Esophagus muscularis mucosa (tissue), 4 donors: ENCODE results near the gene DNAH6. TPM values are rescaled to one million over a fixed set of nuclear protein-coding genes. Genes with fewer than 3 reads are reported as not detected.

Experiments used
- DNase-seq: peaks from one replicate; pipeline ENCODE4 v3.0.0-alpha.2; 2017; ENCODE audit errors: extremely low spot score
- H3K27ac ChIP-seq, 4 donors: fragments of 200-600 bp; sonication (generic); replicated peaks in 1 of 4; 1 replicate in 3 of 4; 2 replicates in 1 of 4; pipeline ENCODE4 v1.5.1; 2016 to 2019; ENCODE audit warnings: mild to moderate bottlenecking in 1 of 4
- H3K27me3 ChIP-seq, 4 donors: fragments of 200-600 bp; sonication (generic); one replicate each; pipeline versions ENCODE4 v1.5.1 to v1.6.0; 2016 to 2019
- H3K36me3 ChIP-seq, 4 donors: fragments of 200-600 bp; sonication (generic); one replicate each; pipeline ENCODE4 v1.5.1; 2016 to 2019
- H3K4me1 ChIP-seq, 4 donors: fragments of 200-600 bp; sonication (generic); one replicate each; pipeline ENCODE4 v1.5.1; 2016 to 2019
- H3K4me3 ChIP-seq, 4 donors: fragments of 200-600 bp; sonication (generic); 1 replicate in 2 of 4; 2 replicates in 2 of 4; pipeline ENCODE4 v1.5.1; 2016 to 2019; ENCODE audit warnings: mild to moderate bottlenecking in 4 of 4, moderate library complexity in 1 of 4
- H3K9me3 ChIP-seq, 4 donors: fragments of 200-600 bp; sonication (generic); 1 replicate in 3 of 4; 2 replicates in 1 of 4; pipeline ENCODE4 v1.5.1; 2016 to 2019
- EP300 ChIP-seq: sonication (generic); formaldehyde crosslinking; IDR thresholded peaks from one replicate; pipeline ENCODE4 v1.6.1; 2017; ENCODE audit warnings: antibody characterized with exemption
- POLR2A ChIP-seq: fragments of 450-650 bp; IDR thresholded peaks from one replicate; pipeline ENCODE4 v1.6.1; 2017; ENCODE audit warnings: antibody characterized with exemption, moderate library complexity, mild to moderate bottlenecking, low read depth
- POLR2AphosphoS5 ChIP-seq, 2 donors: sonication (generic); formaldehyde crosslinking; IDR thresholded peaks; one replicate each; pipeline ENCODE4 v1.6.1; 2017; ENCODE audit warnings: antibody characterized with exemption in 2 of 2
- WGBS: methylation state at CpG from one replicate; pipeline ENCODE4 v1.1.5; 2018; 5-methylcytosine and 5-hydroxymethylcytosine counted together
- intact Hi-C: fragments of 100-400 bp; cut with DNase I; formaldehyde crosslinking; loops from one replicate; pipeline ENCODE4 v1.15.1; 2023
- total RNA-seq, 4 donors: library from RNA; depleted of rRNA; stranded (reverse); fragments of >200 nt; gene quantifications; one replicate each; pipeline versions ENCODE4 v1.1.0 to v1.2.1, GENCODE V29; 2016
- TF ChIP-seq, protein P1 (sequence below), 3 experiments: fragments of 200-600 bp in 2 of 3; fragments of 450-650 bp in 1 of 3; sonication (generic) in 2 of 3; IDR thresholded peaks; one replicate each; pipeline ENCODE4 v1.5.1; 2017 to 2019; ENCODE audit warnings: antibody characterized with exemption in 3 of 3, mild to moderate bottlenecking in 2 of 3, moderate library complexity in 1 of 3

DNAH6 gene
- total RNA-seq, 4 donors from 2014 or later: 0.11 to 0.42 (median 0.23) TPM

DNA sequence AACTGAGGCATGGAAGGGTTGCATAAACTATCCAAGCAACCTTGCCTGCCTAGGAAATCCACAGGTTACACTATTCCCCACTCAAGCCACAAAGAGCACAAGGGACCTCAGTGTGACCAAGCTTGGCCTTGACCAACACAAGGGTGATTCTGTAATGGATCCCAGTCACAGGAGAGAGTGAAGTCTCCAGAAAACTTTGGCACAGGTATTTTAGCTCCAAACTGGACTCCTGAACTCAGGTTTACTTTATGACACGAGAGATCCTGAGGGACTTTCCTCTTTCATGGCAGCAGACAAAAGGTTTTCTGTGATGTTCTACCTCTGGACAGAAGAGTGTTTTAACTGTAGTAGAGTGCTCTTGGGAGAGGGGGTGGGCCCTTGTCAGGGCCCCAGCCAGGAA is 195.4 kb downstream of the DNAH6 start:
- intact Hi-C loops: no loop called here
- Histone ChIP-seq H3K27me3 (no peaks in the 10 kb centered on the region), H3K27ac (no peak overlapping the region), H3K36me3 (no peaks in the 10 kb centered on the region), H3K4me1 (no peaks in the 10 kb centered on the region), H3K4me3 (no peak overlapping the region), H3K9me3 (no peaks in the 10 kb centered on the region)
- DNase-seq: peak; percentile 50
- WGBS: 77% methylated on average over 1 of the region's 1 CpG
- TF ChIP-seq POLR2A (no peak), EP300 (no peak), POLR2AphosphoS5 (IDR thresholded peaks at IDR 0.05) (no peak)
- TF ChIP-seq, protein P1, sequence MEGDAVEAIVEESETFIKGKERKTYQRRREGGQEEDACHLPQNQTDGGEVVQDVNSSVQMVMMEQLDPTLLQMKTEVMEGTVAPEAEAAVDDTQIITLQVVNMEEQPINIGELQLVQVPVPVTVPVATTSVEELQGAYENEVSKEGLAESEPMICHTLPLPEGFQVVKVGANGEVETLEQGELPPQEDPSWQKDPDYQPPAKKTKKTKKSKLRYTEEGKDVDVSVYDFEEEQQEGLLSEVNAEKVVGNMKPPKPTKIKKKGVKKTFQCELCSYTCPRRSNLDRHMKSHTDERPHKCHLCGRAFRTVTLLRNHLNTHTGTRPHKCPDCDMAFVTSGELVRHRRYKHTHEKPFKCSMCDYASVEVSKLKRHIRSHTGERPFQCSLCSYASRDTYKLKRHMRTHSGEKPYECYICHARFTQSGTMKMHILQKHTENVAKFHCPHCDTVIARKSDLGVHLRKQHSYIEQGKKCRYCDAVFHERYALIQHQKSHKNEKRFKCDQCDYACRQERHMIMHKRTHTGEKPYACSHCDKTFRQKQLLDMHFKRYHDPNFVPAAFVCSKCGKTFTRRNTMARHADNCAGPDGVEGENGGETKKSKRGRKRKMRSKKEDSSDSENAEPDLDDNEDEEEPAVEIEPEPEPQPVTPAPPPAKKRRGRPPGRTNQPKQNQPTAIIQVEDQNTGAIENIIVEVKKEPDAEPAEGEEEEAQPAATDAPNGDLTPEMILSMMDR (IDR thresholded peaks at IDR 0.05): no peak

DNA sequence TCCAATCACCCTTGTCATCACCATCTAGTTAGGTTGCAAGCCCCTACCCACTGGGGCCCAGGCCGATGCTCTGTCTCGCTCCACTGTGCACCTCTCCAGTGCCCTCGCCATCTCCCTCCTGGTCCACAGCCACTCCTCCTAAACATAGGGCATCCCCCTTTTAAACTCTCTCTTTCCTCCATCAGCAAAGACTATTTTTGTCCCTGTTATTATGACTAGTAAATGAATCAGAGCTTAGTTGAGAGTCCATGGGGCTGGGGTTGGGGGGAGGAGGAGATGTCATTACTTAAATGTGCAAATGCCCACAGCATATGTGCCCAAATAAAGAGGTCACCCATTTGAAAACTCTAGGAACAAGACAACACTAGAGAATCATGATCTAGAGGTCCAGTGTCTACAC is 197.1 kb downstream of the DNAH6 start:
- TF ChIP-seq POLR2A: no peak
- TF ChIP-seq, protein P1 (IDR thresholded peaks at IDR 0.05): no peak
- TF ChIP-seq POLR2AphosphoS5 (IDR thresholded peaks at IDR 0.05): no peak
- TF ChIP-seq EP300: no peak
- Histone ChIP-seq H3K36me3 (no peaks in the 10 kb centered on the region), H3K4me3 (no peak overlapping the region), H3K27ac (no peak overlapping the region), H3K9me3 (no peaks in the 10 kb centered on the region), H3K27me3 (no peaks in the 10 kb centered on the region), H3K4me1 (no peaks in the 10 kb centered on the region)
- DNase-seq: peak; percentile 81
- WGBS: 90% methylated on average over 3 of the region's 3 CpGs
- intact Hi-C loops: no loop called here

DNA sequence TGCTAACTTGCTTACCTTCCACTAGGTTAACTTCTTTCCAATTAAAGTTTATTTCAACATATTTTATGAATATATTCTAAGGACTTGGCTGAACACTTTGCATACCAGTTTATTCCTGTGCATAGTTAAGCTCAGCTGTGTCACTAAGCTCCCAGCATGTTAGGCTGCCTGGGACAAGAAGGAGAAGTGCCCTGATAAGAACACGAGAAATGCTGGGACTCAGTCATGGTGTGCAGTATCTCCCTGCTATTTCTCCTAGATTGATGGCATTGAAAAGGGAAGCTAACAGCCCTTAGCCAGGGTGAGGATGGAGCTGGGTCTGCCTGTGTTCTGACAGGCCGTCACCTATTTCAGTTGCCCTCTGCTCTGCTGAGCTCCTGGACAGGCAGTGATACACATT is 200.3 kb downstream of the DNAH6 start:
- Histone ChIP-seq H3K27ac (no peak overlapping the region), H3K4me1 (no peaks in the 10 kb centered on the region), H3K36me3 (no peaks in the 10 kb centered on the region), H3K4me3 (no peak overlapping the region), H3K27me3 (no peaks in the 10 kb centered on the region), H3K9me3 (no peaks in the 10 kb centered on the region)
- 55% methylated on average over 2 of the region's 2 CpGs for WGBS
- intact Hi-C loops: no loop called here
- DNase-seq: peak; percentile 62
- TF ChIP-seq POLR2AphosphoS5 (IDR thresholded peaks at IDR 0.05): no peak
- no peak for TF ChIP-seq EP300
- TF ChIP-seq, protein P1 (IDR thresholded peaks at IDR 0.05): no peak
- no peak for TF ChIP-seq POLR2A

DNA sequence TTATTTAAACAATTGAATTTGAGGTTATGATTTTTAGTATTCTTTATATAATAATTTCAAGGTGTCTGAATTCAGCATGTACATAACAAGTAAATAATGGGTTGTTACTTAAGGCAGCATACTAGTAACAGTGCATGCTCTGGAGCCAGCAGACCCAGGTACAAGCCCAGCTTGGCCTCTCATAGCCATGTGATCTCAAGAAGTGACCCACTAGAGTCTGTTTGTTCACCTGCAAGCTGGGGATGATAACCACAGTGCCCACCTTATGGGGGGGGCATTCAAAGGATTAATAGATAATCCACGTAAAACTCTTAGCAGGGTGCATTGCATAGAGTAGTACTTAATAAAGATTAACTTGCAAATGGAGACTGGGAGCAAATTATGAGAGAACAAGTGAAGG is 201.0 kb downstream of the DNAH6 start:
- intact Hi-C loops: no loop called here
- DNase-seq: peak; percentile 55
- no peak for TF ChIP-seq EP300
- TF ChIP-seq POLR2AphosphoS5 (IDR thresholded peaks at IDR 0.05): no peak
- no peaks in the 10 kb centered on the region for H3K27me3 ChIP-seq
- H3K27ac ChIP-seq: no peak overlapping the region
- no peak overlapping the region for H3K4me3 ChIP-seq
- H3K36me3 ChIP-seq: no peaks in the 10 kb centered on the region
- 83% methylated on average over 1 of the region's 1 CpG for whole genome bisulfite sequencing
- no peaks in the 10 kb centered on the region for H3K4me1 ChIP-seq
- no peaks in the 10 kb centered on the region for H3K9me3 ChIP-seq

DNA sequence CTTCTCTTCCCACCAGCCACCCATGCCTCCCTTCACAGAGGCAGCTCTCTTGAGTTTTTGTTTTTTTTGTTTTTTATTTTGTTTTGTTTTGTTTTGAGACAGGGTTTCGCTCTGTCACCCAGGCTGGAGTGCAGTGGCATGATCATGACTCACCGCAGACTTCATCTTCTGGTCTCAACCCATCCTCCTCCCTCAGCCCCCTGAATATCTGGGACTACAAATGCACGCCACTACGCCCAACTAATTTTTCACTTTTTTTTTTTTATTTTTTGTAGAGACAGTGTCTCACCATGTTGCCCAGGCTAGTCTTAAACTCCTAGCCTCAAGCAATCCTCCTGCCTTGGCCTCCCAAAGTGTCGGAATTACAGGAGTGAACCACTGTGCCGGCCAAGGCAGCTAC is 203.1 kb downstream of the DNAH6 start:
- H3K4me1 ChIP-seq: no peaks in the 10 kb centered on the region
- no peak for TF ChIP-seq POLR2A
- TF ChIP-seq, protein P1 (IDR thresholded peaks at IDR 0.05): no peak
- TF ChIP-seq POLR2AphosphoS5 (IDR thresholded peaks at IDR 0.05): no peak
- no peak for TF ChIP-seq EP300
- H3K27me3 ChIP-seq: no peaks in the 10 kb centered on the region
- no peak overlapping the region for H3K27ac ChIP-seq
- intact Hi-C loops: no loop called here
- DNase-seq: no peak
- 96% methylated on average over 6 of the region's 6 CpGs for WGBS
- H3K4me3 ChIP-seq: no peak overlapping the region
- H3K36me3 ChIP-seq: no peaks in the 10 kb centered on the region
- no peaks in the 10 kb centered on the region for H3K9me3 ChIP-seq
